PC-3 (cell line): ENCODE results near the gene MATN4. TPM values are rescaled to one million over a fixed set of nuclear protein-coding genes. Genes with fewer than 3 reads are reported as not detected.
A peak's percentile ranks its signal among the peaks of the same experiment; 100 is the strongest.
"Not testable (repeated sequence)": the region's sequence is repeated elsewhere in the genome, so short reads cannot be mapped to it uniquely, and the experiment has no call there.

Source experiments
- ATAC-seq: fragments of 200-7000 bp; cut with Tn5 transposase; 2 replicates; pipeline ENCODE4 v1.9.1; 2020; ENCODE audit warnings: mild to moderate bottlenecking, moderate library complexity
- BruUV-seq: library from RNA; stranded (reverse); fragments of 400-500 nt; replicated peaks from 2 replicates; lab custom pipeline; 2021; lab: Mats Ljungman, UMichigan
- CTCF ChIA-PET: fragments of 300-600 bp; sonication (Branson Sonifier 250); formaldehyde crosslinking; loops from one replicate; lab custom pipeline; 2022; ENCODE audit warnings: antibody characterized with exemption; lab: Charles Lee
- POLR2A ChIA-PET: fragments of 300-600 bp; sonication (Branson Sonifier 250); formaldehyde crosslinking; loops from one replicate; lab custom pipeline; 2022; ENCODE audit warnings: antibody characterized with exemption; ENCODE audit not compliant: unreplicated experiment; lab: Charles Lee
- DNase-seq: peaks from one replicate; pipeline ENCODE4 v3.0.0-alpha.2; 2015
- H2AFZ ChIP-seq: fragments of 300-600 bp; sonication (generic); 2 replicates; pipeline ENCODE4 v1.6.0; 2016; ENCODE audit warnings: antibody characterized with exemption, low read length
- H3F3A ChIP-seq: fragments of 300-600 bp; sonication (generic); one replicate; pipeline ENCODE4 v1.6.0; 2017; ENCODE audit warnings: antibody characterized with exemption, low read length, control low read depth, mild to moderate bottlenecking; ENCODE audit not compliant: unreplicated experiment
- H3K27ac ChIP-seq: fragments of 300-600 bp; sonication (generic); 2 replicates; pipeline ENCODE4 v1.5.1; 2016; ENCODE audit warnings: mild to moderate bottlenecking, low read length
- H3K27me3 ChIP-seq: fragments of 300-600 bp; sonication (generic); 2 replicates; pipeline ENCODE4 v1.6.1; 2016; ENCODE audit warnings: low read length, mixed read lengths
- H3K36me3 ChIP-seq: fragments of 300-600 bp; sonication (generic); 2 replicates; pipeline ENCODE4 v1.6.1; 2016; ENCODE audit warnings: low read depth, mixed run types, low read length, mixed read lengths
- H3K4me1 ChIP-seq: fragments of 300-600 bp; sonication (generic); 2 replicates; pipeline ENCODE4 v1.5.1; 2016; ENCODE audit warnings: low read length; ENCODE audit not compliant: insufficient read depth
- H3K4me2 ChIP-seq: fragments of 300-600 bp; sonication (generic); 2 replicates; pipeline ENCODE4 v1.6.0; 2016; ENCODE audit warnings: low read length
- H3K4me3 ChIP-seq: fragments of 300-600 bp; sonication (generic); 2 replicates; pipeline ENCODE4 v1.5.1; 2016; ENCODE audit warnings: mild to moderate bottlenecking, low read length, mixed read lengths
- H3K79me2 ChIP-seq: fragments of 300-600 bp; sonication (generic); 2 replicates; pipeline ENCODE4 v1.6.1; 2017; ENCODE audit warnings: low read length, mixed read lengths
- H3K9ac ChIP-seq: fragments of 300-600 bp; sonication (generic); 2 replicates; pipeline ENCODE4 v1.6.0; 2016; ENCODE audit warnings: mild to moderate bottlenecking, low read length
- H3K9me2 ChIP-seq: fragments of 300-600 bp; sonication (generic); replicated peaks from 2 replicates; pipeline ENCODE4 v1.6.1; 2016; ENCODE audit warnings: mixed run types, low read length, mixed read lengths
- H3K9me3 ChIP-seq: fragments of 300-600 bp; sonication (generic); 2 replicates; pipeline ENCODE4 v1.6.1; 2016; ENCODE audit warnings: low read length, mixed read lengths
- H4K20me1 ChIP-seq: fragments of 300-600 bp; sonication (generic); 2 replicates; pipeline ENCODE4 v1.6.1; 2016; ENCODE audit warnings: low read length, mixed read lengths
- EZH2 ChIP-seq: fragments of 300-600 bp; sonication (generic); IDR thresholded peaks from one replicate; pipeline ENCODE4 v1.6.1; 2017; ENCODE audit warnings: antibody characterized with exemption, mild to moderate bottlenecking, low read length; ENCODE audit not compliant: unreplicated experiment
- EZH2phosphoT487 ChIP-seq: fragments of 300-600 bp; sonication (generic); IDR thresholded peaks from 2 replicates; pipeline ENCODE4 v1.6.1; 2018; ENCODE audit warnings: mild to moderate bottlenecking, antibody characterized with exemption, low read length, borderline replicate concordance
- intact Hi-C: fragments of 100-400 bp; cut with micrococcal nuclease; formaldehyde crosslinking; loops from 2 replicates; pipeline ENCODE4 v1.9.0; 2023
- total RNA-seq: library from RNA; depleted of rRNA; stranded (reverse); fragments of >200 nt; gene quantifications from 2 replicates; pipeline ENCODE4 v1.2.3, GENCODE V29; 2014
- TF ChIP-seq, protein P1 (sequence below): fragments of 300-600 bp; sonication (generic); conservative IDR thresholded peaks from 2 replicates; pipeline ENCODE4 v1.5.1; 2017; ENCODE audit warnings: antibody characterized with exemption, low read depth, mild to moderate bottlenecking, low read length

MATN4 gene
- total RNA-seq, 1 experiment from 2014 or later: 0.33 TPM

DNA sequence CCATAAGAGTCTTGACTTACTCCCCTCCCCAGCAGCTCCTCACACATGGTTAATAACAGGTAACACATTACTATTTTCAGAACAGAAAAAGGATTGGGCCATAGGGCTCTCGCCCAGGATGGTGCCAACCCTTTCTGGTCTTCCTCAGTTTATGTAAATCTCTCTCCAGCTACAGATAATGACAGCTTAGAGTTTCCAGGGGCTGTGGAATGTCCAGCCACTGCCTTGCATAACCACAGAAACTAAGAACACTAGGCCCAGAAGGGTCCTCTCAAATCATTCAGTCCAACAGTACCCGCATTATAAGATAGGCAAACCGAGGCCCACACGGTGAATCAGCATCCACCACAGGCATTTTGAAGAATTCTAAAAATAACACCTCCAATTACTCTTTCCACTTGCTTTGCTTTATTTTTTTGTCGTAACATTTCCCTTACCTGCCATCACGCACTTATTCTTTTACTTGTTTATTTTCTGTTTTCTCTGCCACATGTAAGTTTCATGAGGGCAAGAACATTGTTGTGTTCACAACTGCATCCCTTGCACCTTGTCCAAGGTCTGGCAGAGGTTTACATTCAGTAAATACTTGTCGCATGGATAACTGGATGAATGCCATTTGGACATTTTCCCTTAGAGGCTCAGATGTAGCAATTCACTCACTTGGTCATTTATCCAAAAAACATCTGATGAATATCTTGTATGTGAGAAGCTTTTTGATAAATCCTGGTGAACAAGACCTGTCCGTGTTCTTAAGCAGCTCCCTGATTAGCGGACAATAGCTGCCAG is 46.5 kb upstream of the MATN4 start:
- intact Hi-C loops: no loop called here
- Histone ChIP-seq H3K9ac (no peak overlapping the region), H3K36me3 (no peaks in the 10 kb centered on the region), H3K9me2 (no peaks in the 10 kb centered on the region), H3F3A (peaks cover 6% of the 10 kb centered on the region), H4K20me1 (no peaks in the 10 kb centered on the region), H3K4me3 (no peak overlapping the region), H2AFZ (no peak overlapping the region), H3K79me2 (no peaks in the 10 kb centered on the region), H3K9me3 (no peaks in the 10 kb centered on the region), H3K27ac (no peak overlapping the region), H3K4me2 (peak overlapping the region; percentile 49), H3K4me1 (peaks cover 37% of the 10 kb centered on the region), H3K27me3 (no peaks in the 10 kb centered on the region)
- no TSS peak for BruUV-seq
- POLR2A ChIA-PET: no interaction called here
- ATAC-seq (no peak), DNase-seq (no peak)
- TF ChIP-seq, protein P1, sequence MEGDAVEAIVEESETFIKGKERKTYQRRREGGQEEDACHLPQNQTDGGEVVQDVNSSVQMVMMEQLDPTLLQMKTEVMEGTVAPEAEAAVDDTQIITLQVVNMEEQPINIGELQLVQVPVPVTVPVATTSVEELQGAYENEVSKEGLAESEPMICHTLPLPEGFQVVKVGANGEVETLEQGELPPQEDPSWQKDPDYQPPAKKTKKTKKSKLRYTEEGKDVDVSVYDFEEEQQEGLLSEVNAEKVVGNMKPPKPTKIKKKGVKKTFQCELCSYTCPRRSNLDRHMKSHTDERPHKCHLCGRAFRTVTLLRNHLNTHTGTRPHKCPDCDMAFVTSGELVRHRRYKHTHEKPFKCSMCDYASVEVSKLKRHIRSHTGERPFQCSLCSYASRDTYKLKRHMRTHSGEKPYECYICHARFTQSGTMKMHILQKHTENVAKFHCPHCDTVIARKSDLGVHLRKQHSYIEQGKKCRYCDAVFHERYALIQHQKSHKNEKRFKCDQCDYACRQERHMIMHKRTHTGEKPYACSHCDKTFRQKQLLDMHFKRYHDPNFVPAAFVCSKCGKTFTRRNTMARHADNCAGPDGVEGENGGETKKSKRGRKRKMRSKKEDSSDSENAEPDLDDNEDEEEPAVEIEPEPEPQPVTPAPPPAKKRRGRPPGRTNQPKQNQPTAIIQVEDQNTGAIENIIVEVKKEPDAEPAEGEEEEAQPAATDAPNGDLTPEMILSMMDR: no peak
- TF ChIP-seq EZH2: no peak
- no peak for TF ChIP-seq EZH2phosphoT487
- CTCF ChIA-PET: interaction anchor here (0.9 kb wide), 1 partner anchor 32 kb away, joined by 3 read pairs; no protein-coding TSS in a partner anchor

- Histone ChIP-seq H3K27me3 (no peaks in the 10 kb centered on the region), H3K9me3 (no peaks in the 10 kb centered on the region), H3F3A (peaks cover 6% of the 10 kb centered on the region), H3K9ac (no peak overlapping the region), H3K79me2 (no peaks in the 10 kb centered on the region), H3K9me2 (no peaks in the 10 kb centered on the region), H4K20me1 (no peaks in the 10 kb centered on the region), H3K4me3 (no peak overlapping the region), H3K36me3 (no peaks in the 10 kb centered on the region), H3K4me1 (peaks cover 32% of the 10 kb centered on the region), H3K27ac (no peak overlapping the region), H3K4me2 (no peak overlapping the region), H2AFZ (no peak overlapping the region)
- POLR2A ChIA-PET: no interaction called here
- CTCF ChIA-PET: interaction anchor here (0.9 kb wide), 1 partner anchor 111 kb away, joined by 4 read pairs; no protein-coding TSS in a partner anchor
- no peak for ATAC-seq
- no peak for DNase-seq
- TF ChIP-seq EZH2phosphoT487 (no peak), EZH2 (no peak)
- TF ChIP-seq, protein P1: no peak
- no TSS peak for BruUV-seq
- intact Hi-C loops: no loop called here
These were observed 45.6 kb upstream of the MATN4 start for GRCh38 chr20:45353746-45354145.

GRCh38 chr20:45352729-45353128 is 44.6 kb upstream of the MATN4 start:
- POLR2A ChIA-PET: interaction anchor here (0.7 kb wide), 3 partner anchors 8 to 31 kb away, joined by 3 to 7 read pairs (median 3); no protein-coding TSS in a partner anchor
- BruUV-seq: no TSS peak
- CTCF ChIA-PET: interaction anchor here (0.9 to 1.2 kb wide), 3 partner anchors 10 to 34 kb away, joined by 4 read pairs; no protein-coding TSS in a partner anchor
- Histone ChIP-seq H3K9me3 (no peaks in the 10 kb centered on the region), H3K4me2 (no peak overlapping the region), H2AFZ (no peak overlapping the region), H3F3A (peaks cover 6% of the 10 kb centered on the region), H3K27me3 (no peaks in the 10 kb centered on the region), H3K9ac (no peak overlapping the region), H4K20me1 (peaks cover 3% of the 10 kb centered on the region), H3K27ac (no peak overlapping the region), H3K36me3 (no peaks in the 10 kb centered on the region), H3K4me1 (peaks cover 26% of the 10 kb centered on the region), H3K9me2 (no peaks in the 10 kb centered on the region), H3K4me3 (no peak overlapping the region), H3K79me2 (peaks cover 5% of the 10 kb centered on the region)
- DNase-seq (no peak), ATAC-seq (no peak)
- TF ChIP-seq EZH2phosphoT487 (no peak), EZH2 (no peak)
- TF ChIP-seq, protein P1: no peak
- intact Hi-C loops: no loop called here

- POLR2A ChIA-PET, H2AFZ ChIP-seq, H3K9me2 ChIP-seq, H3K4me3 ChIP-seq, H3K27me3 ChIP-seq, H3K9me3 ChIP-seq, H3K9ac ChIP-seq, H3K27ac ChIP-seq, H3K36me3 ChIP-seq, DNase-seq, CTCF ChIA-PET, intact Hi-C loops, ATAC-seq, H3K4me2 ChIP-seq, BruUV-seq: not testable (repeated sequence)
- H3K4me1 ChIP-seq: peaks cover 32% of the 10 kb centered on the region
- peaks cover 20% of the 10 kb centered on the region for H3F3A ChIP-seq
- H3K79me2 ChIP-seq: peaks cover 24% of the 10 kb centered on the region
- peaks cover 22% of the 10 kb centered on the region for H4K20me1 ChIP-seq
These were observed 42.7 kb upstream of the MATN4 start for GRCh38 chr20:45350795-45351194.
